Fibroblast of skin of right quadriceps (primary cell): Measurements from ENCODE around the gene RPLP1.
A peak's percentile ranks its signal among the peaks of the same experiment; 100 is the strongest.

Source experiments
- DNase-seq: peaks from one replicate; pipeline ENCODE4 v3.0.0-alpha.2; 2013

The RPLP1 gene

DNA sequence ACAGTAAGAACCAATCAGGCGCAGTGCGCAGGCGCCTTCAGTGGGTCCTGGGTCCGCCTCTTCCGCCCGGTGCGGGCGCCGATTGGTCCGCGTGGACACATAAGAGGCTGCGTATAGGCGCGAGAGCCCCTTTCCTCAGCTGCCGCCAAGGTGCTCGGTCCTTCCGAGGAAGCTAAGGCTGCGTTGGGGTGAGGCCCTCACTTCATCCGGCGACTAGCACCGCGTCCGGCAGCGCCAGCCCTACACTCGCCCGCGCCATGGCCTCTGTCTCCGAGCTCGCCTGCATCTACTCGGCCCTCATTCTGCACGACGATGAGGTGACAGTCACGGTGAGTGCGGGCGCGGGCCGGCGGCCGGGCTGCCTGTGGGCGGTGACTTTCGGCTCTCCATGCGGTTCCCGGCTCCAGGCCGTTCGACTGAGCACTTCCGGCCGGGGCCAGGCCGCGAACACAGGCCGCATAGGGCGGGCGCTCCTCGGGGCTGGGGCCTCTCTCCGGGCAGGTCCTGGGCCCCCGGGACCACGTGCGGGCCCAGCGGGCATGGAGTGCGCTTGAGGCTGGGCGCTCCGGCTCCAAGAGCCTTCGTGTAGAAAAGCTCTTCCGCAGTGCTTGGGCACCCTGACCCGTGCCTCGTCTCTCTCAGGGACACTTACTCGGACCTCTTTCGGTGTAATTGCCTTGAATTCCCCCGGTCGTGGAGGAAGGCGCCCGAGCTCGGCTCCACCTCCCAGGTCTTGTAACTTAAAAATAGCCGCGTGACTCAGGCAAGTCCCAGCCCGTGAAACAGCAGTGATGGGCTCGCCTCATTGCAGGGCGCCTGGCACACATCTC is at the start of gene RPLP1:
RPLP1 (plus strand) TSS at position 127 of the 830 bp plus-strand sequence; CDS start at position 258, 131 bp downstream.
- peak; percentile 95 for DNase-seq

DNA sequence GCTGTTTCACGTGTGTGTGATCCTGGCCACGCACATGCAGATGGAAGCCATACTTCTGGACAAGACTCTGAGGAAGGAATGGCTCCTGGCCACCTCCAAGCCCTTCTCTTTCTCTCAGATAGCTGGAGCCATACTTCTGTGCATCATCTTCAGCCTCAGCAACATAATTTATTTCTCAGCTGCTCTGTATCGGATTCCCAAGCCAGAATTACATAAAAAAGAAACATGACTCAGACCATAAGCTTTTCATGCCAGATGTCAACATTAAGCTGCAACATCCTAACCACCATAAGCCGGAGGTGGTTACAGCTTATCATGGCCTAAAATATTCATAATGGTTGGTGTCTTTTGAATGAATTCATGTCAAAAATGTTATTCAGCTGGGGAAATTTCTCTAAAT is 49.0 kb upstream of the RPLP1 start:
- DNase-seq, result peak; percentile 92

GRCh38 chr15:69405110-69405509 is 47.5 kb upstream of the RPLP1 start:
- no peak for DNase-seq

GRCh38 chr15:69407719-69408400 is 44.8 kb upstream of the RPLP1 start:
- DNase-seq, result no peak

DNA sequence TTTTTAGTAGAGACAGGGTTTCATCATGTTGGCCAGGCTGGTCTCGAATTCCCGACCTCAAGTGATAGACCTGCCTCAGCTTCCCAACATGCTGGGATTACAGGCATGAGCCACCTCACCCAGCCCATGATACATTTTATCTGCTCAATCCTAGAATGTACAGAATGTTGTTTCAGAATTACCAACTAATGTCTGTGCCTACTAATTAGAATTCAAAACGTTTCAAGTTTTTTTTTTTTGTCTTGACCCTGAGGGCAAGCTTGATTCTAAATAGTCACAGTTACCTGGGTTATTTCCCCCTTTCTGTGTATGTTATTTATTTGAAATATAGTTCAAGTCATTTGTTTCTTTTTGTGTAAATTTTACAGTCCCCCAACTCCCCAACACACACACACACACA is 43.8 kb upstream of the RPLP1 start:
- DNase-seq, result no peak

DNA sequence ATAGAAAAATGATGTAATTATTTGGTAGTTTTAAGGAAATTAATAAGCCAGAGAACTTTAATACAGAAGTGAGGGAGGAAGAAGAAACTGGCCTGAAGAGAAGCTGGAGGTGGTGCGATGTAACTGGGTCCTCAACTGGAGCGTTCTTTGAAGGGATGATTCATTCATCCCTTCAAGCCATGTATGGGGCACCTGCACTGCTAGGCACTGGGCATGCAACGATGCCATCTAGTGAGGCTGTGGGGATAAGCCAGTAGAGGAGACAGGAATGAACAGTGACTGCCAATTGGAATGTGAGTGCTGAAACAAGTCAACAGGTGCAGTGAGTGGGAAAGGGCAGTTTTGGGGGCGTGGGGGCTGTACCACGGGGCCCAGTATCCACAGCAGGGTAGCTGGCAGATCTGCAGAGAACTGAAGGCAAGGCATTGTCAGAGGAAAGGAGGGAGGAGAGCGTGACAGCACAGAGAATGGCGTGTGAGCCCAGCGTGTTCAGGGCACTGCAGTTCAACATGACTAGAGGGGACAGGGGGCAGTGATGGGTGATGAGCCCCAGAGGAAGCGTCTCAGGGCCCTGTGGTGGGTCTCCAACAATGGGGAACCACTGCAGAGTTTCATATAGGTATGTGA is 42.3 kb upstream of the RPLP1 start:
- peak; percentile 30 for DNase-seq

- DNase-seq, result no peak
Measured at GRCh38 chr15:69412274-69412673, 40.3 kb upstream of the RPLP1 start.

DNA sequence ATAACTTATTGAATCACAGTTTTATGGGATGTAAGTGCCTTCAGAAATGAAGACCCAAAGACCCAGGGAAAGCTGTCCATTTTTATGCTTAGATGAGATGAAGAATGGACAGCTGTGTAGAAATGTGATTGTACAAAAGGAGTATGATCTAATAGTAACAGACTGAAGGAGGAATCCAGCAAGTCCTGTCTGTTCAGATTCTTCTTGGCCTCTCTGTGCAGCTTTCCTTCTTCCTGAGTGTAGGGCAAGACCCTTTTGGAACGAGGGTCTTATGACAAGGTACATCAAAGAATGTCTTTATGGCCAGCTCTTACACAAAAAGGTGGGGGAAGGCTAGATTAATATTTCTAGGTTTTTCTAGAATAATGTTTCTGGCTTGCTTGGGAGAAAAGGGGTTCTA is 39.9 kb upstream of the RPLP1 start:
- DNase-seq, result no peak

GRCh38 chr15:69413822-69414700 is 38.6 kb upstream of the RPLP1 start, which contains the start of gene KIF23:
Gene KIF23, plus strand, starts transcription at chr15:69414349. Its CDS starts 117 bp downstream, at chr15:69414466.
- peak; percentile 95 for DNase-seq

DNA sequence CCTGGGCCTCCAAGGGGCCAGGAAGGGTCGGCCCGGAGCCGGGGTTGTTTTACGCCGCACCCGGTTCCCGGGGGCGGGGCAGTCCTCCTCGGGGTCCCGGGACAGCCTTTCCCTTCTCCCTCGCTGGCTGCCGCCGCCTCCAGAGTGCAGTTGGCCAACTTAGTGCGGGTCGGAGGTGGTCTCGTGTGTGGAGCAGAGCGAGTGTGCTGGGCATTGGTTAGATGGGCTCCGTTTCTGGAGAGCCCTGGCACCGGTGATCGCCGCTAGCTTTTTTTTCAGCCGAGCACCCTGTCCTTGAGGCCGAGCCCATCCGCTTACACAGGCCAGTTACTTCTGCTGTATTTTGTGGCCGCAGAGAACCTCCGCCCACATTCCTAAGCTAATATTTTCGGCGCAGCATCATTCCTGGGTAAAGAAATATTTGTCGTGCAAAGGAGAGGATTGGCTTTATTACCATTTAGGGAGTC is 37.9 kb upstream of the RPLP1 start:
- DNase-seq, result peak; percentile 95

GRCh38 chr15:69415381-69415780 is 37.2 kb upstream of the RPLP1 start:
- DNase-seq, result peak; percentile 40

DNA sequence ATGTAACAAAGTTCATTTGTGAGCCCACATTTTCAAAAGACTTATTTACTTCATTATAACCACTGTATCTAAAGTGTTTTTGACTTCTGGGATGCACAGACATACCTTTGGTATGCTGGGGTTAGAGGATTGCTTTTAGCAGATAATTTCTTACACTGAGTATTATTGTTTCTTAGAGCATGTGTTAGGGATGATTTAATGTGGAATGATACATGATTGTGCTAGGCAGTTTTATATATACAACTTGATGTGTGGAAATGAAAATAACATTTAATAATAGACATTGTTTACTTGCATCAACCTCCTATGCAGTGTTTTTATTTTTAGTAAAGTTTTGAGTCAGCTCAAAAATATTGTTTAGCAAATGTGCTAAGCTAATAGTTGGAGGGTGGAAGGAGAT is 35.0 kb upstream of the RPLP1 start:
- peak; percentile 42 for DNase-seq

- no peak for DNase-seq
Measured at GRCh38 chr15:69421498-69421897, 31.1 kb upstream of the RPLP1 start.

GRCh38 chr15:69422336-69422895 is 30.2 kb upstream of the RPLP1 start:
- no peak for DNase-seq

DNA sequence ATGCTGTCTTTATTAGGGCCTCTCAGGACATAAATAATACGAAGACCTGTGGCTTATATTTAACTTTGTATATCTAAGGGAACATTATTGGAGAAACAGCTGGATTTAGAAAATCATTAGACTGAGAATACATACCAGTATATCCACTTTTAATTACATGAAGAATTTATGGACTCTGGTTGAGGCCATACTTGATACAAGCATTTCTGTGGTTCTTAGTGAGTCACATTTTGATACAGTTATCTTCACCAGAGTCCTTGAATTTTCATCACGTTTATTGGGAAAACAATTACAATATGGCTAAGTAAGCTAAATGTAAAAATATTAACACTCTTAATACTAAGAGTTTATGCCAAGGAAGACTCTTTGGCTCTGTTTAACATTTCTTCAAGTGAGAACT is 28.6 kb upstream of the RPLP1 start:
- peak; percentile 33 for DNase-seq

DNA sequence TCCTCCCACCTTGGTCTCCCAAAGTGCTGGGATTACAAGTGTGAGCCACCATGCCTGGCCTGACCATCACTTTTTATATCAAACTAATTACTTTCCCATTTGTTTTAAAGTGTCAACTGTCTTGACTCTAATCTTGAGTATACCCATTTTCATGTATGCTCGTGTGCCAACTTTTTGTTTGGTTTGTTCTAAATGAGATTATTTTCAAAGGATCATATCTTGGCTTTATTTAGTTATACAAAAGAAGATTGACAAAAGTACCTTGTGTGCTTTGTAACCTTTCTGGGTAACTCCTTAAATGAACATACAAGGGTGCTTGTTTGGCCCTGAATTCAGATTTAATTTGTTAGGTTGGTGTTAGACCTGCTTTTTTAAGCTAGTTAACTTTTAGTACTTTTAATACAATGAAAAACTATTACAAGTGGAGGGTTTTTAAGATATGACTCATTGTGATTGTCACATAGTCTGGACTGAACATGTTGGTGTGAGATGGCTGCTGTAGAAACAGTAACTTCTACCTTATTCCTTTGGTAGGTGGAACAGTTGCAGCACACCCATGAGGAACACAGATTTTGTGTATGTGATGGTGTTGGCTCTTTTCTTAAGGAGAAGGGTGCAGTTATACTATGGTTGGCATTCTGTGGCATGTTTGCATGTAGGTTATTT is 27.7 kb upstream of the RPLP1 start:
- no peak for DNase-seq

- DNase-seq, result no peak
Measured at GRCh38 chr15:69433831-69434230, 18.8 kb upstream of the RPLP1 start.

DNA sequence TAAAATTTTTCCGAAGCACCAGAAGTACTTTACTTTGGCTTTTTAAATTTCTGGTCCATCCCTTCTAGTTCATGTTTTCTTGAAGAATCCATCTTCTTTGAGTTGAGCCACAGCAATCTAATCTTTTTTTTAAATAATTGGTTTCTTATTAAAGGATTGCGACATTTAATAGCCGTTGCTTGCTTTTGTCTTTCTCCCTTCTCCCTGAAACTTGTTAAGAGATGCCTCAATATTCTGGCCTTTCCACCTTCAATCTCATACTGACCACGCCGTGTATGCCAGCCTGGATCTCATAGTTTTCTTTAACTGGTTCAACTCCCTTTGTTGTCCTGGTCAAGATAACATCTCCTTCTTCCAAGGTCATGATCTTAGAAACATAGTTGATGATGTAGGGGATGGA is 18.4 kb upstream of the RPLP1 start:
- DNase-seq, result no peak

GRCh38 chr15:69434679-69435078 is 17.9 kb upstream of the RPLP1 start:
- no peak for DNase-seq

GRCh38 chr15:69435985-69436384 is 16.6 kb upstream of the RPLP1 start:
- no peak for DNase-seq

- no peak for DNase-seq
Measured at GRCh38 chr15:69436951-69437350, 15.7 kb upstream of the RPLP1 start.

DNA sequence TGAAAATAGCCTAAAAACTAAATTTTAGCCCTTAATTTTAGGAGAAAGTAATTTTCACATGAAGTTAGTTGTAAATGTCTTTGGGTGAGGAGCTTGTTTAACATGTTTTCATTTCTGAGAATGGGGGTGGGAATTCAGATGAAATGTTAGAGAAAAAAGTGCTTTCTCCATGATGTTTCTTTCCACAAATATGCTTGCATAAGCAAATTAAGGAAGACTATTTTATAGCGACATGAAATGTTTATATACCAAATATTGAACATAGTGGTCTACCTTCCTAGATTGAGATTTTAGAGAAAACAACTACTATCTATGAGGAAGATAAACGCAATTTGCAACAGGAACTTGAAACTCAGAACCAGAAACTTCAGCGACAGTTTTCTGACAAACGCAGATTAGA is 13.0 kb upstream of the RPLP1 start:
- no peak for DNase-seq
